ENCODE data around the gene GUCY1A2. TPM values are rescaled to one million over a fixed set of nuclear protein-coding genes. Genes with fewer than 3 reads are reported as not detected.

The GUCY1A2 gene
- total RNA-seq, 1 experiment from 2014 or later = 0.55 TPM

DNA sequence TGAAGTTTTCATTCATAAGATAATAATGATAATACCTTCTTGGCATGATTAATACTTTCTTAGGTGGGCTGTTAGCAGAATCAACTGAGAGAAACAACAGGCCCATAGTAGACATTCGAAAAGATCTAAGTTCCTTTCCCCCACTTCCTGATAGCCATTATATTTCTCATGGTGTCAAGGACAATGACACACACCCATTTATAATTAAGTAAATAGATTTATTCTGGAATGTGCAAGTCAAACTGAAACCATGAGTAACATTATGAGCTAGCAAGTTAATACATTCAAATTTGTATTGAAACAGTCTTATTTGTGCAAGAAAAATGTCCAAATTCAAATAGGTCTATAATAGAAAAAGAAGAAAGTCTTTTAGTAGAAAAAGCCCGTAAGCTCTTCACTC lies 301.1 kb downstream of the GUCY1A2 start:
- Histone ChIP-seq H3K4me1 (ENCODE audit: insufficient read depth, low read length) (no peaks in the 10 kb centered on the region), H3K9me3 (ENCODE audit: control insufficient read depth, low read depth, low read length) (no peaks in the 10 kb centered on the region), H2BK15ac (ENCODE audit: low read depth, low read length) (no peak overlapping the region), H3K9ac (ENCODE audit: extremely low read depth, insufficient read length, low read length) (no peak overlapping the region), H3K14ac (ENCODE audit: insufficient read depth, low read length) (no peak overlapping the region), H2BK20ac (ENCODE audit: low read depth, low read length, poor library complexity, severe bottlenecking) (no peak overlapping the region), H4K8ac (replicated peaks; ENCODE audit: insufficient read length, low read depth, low read length) (no peak overlapping the region), H3K23ac (ENCODE audit: insufficient read length, low read depth, low read length) (no peak overlapping the region), H3K79me2 (ENCODE audit: insufficient read depth, low read length) (no peaks in the 10 kb centered on the region), H4K20me1 (ENCODE audit: control insufficient read depth, insufficient read depth, insufficient read length) (no peaks in the 10 kb centered on the region), H4K5ac (ENCODE audit: insufficient read length, low read depth, low read length) (no peak overlapping the region), H2AFZ (ENCODE audit: low read length) (no peak overlapping the region), H4K91ac (ENCODE audit: insufficient read length, low read depth, low read length) (no peak overlapping the region), H2AK5ac (ENCODE audit: insufficient read length, low read length) (no peak overlapping the region), H3K18ac (ENCODE audit: insufficient read length, low read depth, low read length) (no peak overlapping the region), H3K79me1 (ENCODE audit: insufficient read depth, low read depth, low read length, poor library complexity, severe bottlenecking) (no peaks in the 10 kb centered on the region), H3T11ph (ENCODE audit: low read length) (no peak overlapping the region), H3K27ac (ENCODE audit: insufficient read length, low read depth, low read length) (no peak overlapping the region), H2BK12ac (ENCODE audit: insufficient read length, low read depth, low read length) (no peak overlapping the region), H3K56ac (ENCODE audit: insufficient read length, low read depth, low read length) (no peak overlapping the region), H3K23me2 (ENCODE audit: insufficient read length, low read depth, low read length, poor library complexity, severe bottlenecking) (no peaks in the 10 kb centered on the region), H3K27me3 (ENCODE audit: insufficient read depth, low read length) (no peaks in the 10 kb centered on the region), H2BK5ac (ENCODE audit: insufficient read length, low read length) (no peak overlapping the region), H2BK120ac (ENCODE audit: low read depth, low read length, poor library complexity, severe bottlenecking) (no peak overlapping the region), H3K4me2 (ENCODE audit: insufficient read depth, insufficient read length, low read length) (no peak overlapping the region), H3K4ac (ENCODE audit: low read depth, low read length) (no peak overlapping the region)
- H3K27me3 Mint-ChIP-seq (ENCODE audit: low read depth) = no peaks in the 10 kb centered on the region
- H3K4me1 Mint-ChIP-seq = peaks cover 5% of the 10 kb centered on the region in 2 experiments; a peak in 3 of 4 replicates
- H3K27ac Mint-ChIP-seq = no peak overlapping the region
- DNase-seq = no peak
- no peak for TF ChIP-seq CTCF (conservative IDR thresholded peaks at IDR 0.05)
- H3K36me3 Mint-ChIP-seq (ENCODE audit: insufficient read depth in 1 of 3, low read depth in 3 of 3) = no peaks in the 10 kb centered on the region
- H3K9me3 Mint-ChIP-seq = no peaks in the 10 kb centered on the region
- H3K4me3 Mint-ChIP-seq = no peak overlapping the region
- no CpG with 5 or more reads among the region's 2 CpGs for WGBS (ENCODE audit: extremely low coverage, insufficient read length, low lambda C conversion rate)

Data from H9 (cell line).